Measurements from ENCODE around the gene TTYH3. TPM values are rescaled to one million over a fixed set of nuclear protein-coding genes. Genes with fewer than 3 reads are reported as not detected.

The TTYH3 gene
- total and polyA plus RNA-seq, 7 experiments from 2014 or later = 0.53 to 115 (median 18.1) TPM

DNA sequence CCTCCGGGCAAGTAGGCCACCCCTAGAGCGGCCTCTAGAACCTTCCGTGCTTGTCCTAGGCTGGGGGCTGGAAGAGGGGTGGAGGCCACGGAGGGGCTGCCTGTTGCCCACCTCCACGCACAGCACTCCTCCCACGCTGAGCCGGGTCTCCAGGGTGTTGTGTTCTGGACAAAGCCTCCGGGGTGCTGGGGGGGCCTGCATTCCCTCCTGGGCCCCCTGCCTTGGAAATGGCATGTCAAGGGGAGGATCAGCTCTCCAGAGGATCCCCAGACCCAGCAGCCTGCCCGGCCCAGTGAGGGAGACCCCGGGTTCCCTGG, 8.1 kb upstream of the TTYH3 start:
- no peak overlapping the region for H3K4me3 ChIP-seq (ENCODE audit: low read length)
- no peaks in the 10 kb centered on the region for H3K27me3 ChIP-seq (ENCODE audit: control insufficient read depth in 2 of 2, insufficient read depth in 2 of 2, low read length in 2 of 2)
- no peaks in the 10 kb centered on the region for H3K4me1 ChIP-seq (ENCODE audit: control insufficient read depth in 2 of 2, insufficient read depth in 2 of 2, low read length in 2 of 2)
- H3K27me3 Mint-ChIP-seq = peaks cover 0 to 1% (median 0%) of the 10 kb centered on the region in 5 donors
- CTCF ChIA-PET = no interaction called here
- no peak overlapping the region for H3K4me3 Mint-ChIP-seq
- no peak overlapping the region for H3K27ac Mint-ChIP-seq
- H3K9me3 Mint-ChIP-seq = no peaks in the 10 kb centered on the region
- intact Hi-C loops (cut with micrococcal nuclease) = no loop called here
- POLR2A ChIA-PET = no interaction called here
- H3K27ac ChIP-seq (ENCODE audit: low read depth, low read length) = no peak overlapping the region
- no peak for DNase-seq
- H3K36me3 Mint-ChIP-seq = no peaks in the 10 kb centered on the region
- ATAC-seq = no peak
- peaks cover 0 to 6% (median 0%) of the 10 kb centered on the region in 7 donors for H3K4me1 Mint-ChIP-seq
- H3K9me3 ChIP-seq (ENCODE audit: control insufficient read depth in 2 of 3, low read length in 3 of 3) = no peaks in the 10 kb centered on the region
- H3K36me3 ChIP-seq (ENCODE audit: control insufficient read depth in 2 of 3, insufficient read depth in 3 of 3, low read length in 3 of 3) = no peaks in the 10 kb centered on the region

DNA sequence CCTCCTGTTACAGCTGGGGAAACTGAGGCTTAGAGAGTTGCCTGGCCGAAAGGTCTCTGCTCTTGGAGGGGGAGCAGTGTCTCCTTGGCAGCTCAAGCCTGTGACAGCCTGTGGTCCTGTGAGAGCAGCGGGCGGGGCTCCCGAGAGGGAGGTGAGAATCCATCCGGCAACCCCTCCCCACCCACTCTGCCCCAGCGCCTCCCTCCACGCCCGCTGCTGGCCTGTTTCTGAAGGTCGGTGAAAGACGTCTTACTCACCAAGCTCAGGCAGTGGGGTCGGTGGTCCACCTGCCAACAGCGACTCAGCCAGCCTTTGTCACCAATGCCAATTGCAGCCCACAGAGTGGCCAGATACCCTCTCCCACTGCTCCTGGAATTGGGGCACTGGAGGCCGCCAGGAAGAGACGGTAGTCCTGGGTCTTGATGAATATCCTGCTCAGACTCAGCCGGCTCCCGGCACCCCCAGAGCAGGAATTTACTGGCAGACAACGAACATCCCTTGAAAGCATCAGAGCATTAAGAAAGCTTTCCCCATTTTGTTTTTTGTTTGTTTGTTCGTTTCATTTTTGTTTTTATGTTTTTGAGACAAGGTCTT, 7.4 kb upstream of the TTYH3 start:
- DNase-seq = no peak
- Histone ChIP-seq H3K27ac (ENCODE audit: low read depth, low read length) (no peak overlapping the region), H3K36me3 (ENCODE audit: control insufficient read depth in 2 of 3, insufficient read depth in 3 of 3, low read length in 3 of 3) (no peaks in the 10 kb centered on the region), H3K4me1 (ENCODE audit: control insufficient read depth in 2 of 2, insufficient read depth in 2 of 2, low read length in 2 of 2) (no peaks in the 10 kb centered on the region), H3K9me3 (ENCODE audit: control insufficient read depth in 2 of 3, low read length in 3 of 3) (no peaks in the 10 kb centered on the region), H3K27me3 (ENCODE audit: control insufficient read depth in 2 of 2, insufficient read depth in 2 of 2, low read length in 2 of 2) (no peaks in the 10 kb centered on the region), H3K4me3 (ENCODE audit: low read length) (no peak overlapping the region)
- H3K27me3 Mint-ChIP-seq = peaks cover 0 to 4% (median 0%) of the 10 kb centered on the region in 5 donors
- H3K4me1 Mint-ChIP-seq = peaks cover 0 to 6% (median 0%) of the 10 kb centered on the region in 7 donors
- CTCF ChIA-PET = no interaction called here
- intact Hi-C loops (cut with micrococcal nuclease) = no loop called here
- H3K9me3 Mint-ChIP-seq = no peaks in the 10 kb centered on the region
- no peaks in the 10 kb centered on the region for H3K36me3 Mint-ChIP-seq
- no peak for ATAC-seq
- H3K4me3 Mint-ChIP-seq = no peak overlapping the region
- H3K27ac Mint-ChIP-seq = no peak overlapping the region
- POLR2A ChIA-PET = interaction anchor here (0.8 kb wide), 1 partner anchor 9 kb away, joined by 6 read pairs; no protein-coding TSS in a partner anchor

DNA sequence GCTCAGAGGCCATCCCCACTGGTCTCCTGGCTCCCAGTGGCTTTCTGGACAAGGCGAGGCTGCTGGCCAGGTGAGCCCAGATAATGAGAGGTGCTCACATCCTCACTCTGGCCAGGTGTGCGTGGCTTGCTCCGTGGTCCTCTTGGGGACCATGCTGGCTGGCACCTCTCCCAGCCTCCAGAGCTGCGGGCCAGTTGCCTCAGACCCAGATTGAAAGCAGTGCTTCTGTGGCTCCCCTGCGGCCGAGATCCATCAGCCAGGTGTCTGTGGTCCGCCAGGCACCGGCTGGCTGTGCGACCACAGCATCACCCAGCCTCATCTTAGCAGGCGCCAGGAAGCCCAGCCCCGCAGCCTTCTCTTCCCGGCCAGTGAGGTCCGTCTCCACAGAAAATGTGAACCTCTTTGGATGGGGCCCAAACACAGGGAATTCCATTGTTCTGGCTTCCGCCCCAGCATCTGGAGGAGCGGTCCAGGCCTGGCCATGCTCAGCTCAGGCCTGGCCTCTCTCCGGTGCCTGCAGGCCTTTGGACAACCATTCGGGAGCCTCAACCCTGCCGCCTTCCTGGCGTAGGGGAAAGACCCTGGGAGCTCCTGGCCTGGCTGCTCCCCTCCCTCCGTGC, 5.2 kb upstream of the TTYH3 start:
- Histone ChIP-seq H3K4me1 (ENCODE audit: control insufficient read depth in 2 of 2, insufficient read depth in 2 of 2, low read length in 2 of 2) (peaks cover 0 to 3% of the 10 kb centered on the region in 2 donors), H3K27me3 (ENCODE audit: control insufficient read depth in 2 of 2, insufficient read depth in 2 of 2, low read length in 2 of 2) (no peaks in the 10 kb centered on the region), H3K9me3 (ENCODE audit: control insufficient read depth in 2 of 3, low read length in 3 of 3) (no peaks in the 10 kb centered on the region), H3K27ac (ENCODE audit: low read depth, low read length) (no peak overlapping the region), H3K4me3 (ENCODE audit: low read length) (no peak overlapping the region), H3K36me3 (ENCODE audit: control insufficient read depth in 2 of 3, insufficient read depth in 3 of 3, low read length in 3 of 3) (no peaks in the 10 kb centered on the region)
- ChIA-PET CTCF (no interaction called here), POLR2A (no interaction called here)
- no peak for DNase-seq
- no peak overlapping the region for H3K4me3 Mint-ChIP-seq
- H3K27ac Mint-ChIP-seq = no peak overlapping the region
- H3K4me1 Mint-ChIP-seq = peaks cover 0 to 8% (median 3%) of the 10 kb centered on the region in 7 donors
- H3K36me3 Mint-ChIP-seq = no peaks in the 10 kb centered on the region
- intact Hi-C loops (cut with micrococcal nuclease) = no loop called here
- H3K9me3 Mint-ChIP-seq = no peaks in the 10 kb centered on the region
- H3K27me3 Mint-ChIP-seq = peaks cover 0 to 4% (median 0%) of the 10 kb centered on the region in 5 donors
- ATAC-seq = no peak

DNA sequence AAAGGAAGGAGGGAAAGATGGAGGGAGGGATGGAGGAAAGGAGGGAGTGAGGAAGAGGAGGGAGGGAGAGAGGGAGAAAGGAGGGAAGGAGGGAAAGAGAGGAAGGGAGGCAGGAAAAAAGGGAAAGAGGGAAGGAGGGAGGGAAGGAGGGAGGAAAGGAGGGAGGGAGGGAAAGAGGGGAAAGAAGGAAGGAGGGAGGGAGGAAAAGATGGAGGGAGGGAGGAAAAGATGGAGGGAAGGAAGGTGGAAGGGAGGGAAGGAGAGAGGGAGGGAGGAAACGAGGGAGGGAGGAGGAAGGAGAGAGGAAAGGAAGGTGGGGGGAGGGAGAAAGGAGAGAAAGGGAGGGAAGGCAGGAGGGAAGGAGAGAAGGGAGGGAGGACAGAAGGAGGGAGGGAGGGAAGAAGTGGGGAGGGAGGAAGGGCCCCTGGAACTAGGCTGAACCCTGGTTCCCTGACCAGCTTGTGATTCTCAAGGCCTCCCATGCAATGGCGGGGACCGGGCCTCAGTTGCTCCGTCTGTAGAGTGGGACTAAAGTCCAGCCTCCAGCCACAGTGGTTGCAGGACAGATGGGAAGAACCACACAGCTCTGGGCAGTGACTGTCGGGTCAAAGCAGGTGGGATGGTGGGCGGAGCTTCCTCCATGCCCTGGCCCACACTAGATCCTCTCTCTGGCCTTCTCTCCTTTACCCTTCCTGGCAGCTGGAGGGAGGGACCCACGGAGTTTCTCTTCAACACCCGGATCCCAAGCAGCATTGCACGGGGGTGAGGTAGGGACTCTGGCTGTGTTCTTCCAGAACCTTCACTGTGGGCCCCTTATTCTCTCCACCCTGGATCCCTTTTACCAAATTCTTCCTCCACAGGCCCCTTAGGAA, 4.3 kb upstream of the TTYH3 start:
- Mint-ChIP-seq H3K4me3 (no peak overlapping the region), H3K36me3 (no peaks in the 10 kb centered on the region), H3K4me1 (peaks cover 0 to 8% (median 3%) of the 10 kb centered on the region in 7 donors), H3K27me3 (peaks cover 0 to 4% (median 0%) of the 10 kb centered on the region in 5 donors), H3K9me3 (no peaks in the 10 kb centered on the region), H3K27ac (no peak overlapping the region)
- DNase-seq = no peak
- Histone ChIP-seq H3K27ac (ENCODE audit: low read depth, low read length) (no peak overlapping the region), H3K27me3 (ENCODE audit: control insufficient read depth in 2 of 2, insufficient read depth in 2 of 2, low read length in 2 of 2) (no peaks in the 10 kb centered on the region), H3K36me3 (ENCODE audit: control insufficient read depth in 2 of 3, insufficient read depth in 3 of 3, low read length in 3 of 3) (peaks cover 0 to 5% (median 0%) of the 10 kb centered on the region in 3 experiments), H3K4me3 (ENCODE audit: low read length) (no peak overlapping the region), H3K4me1 (ENCODE audit: control insufficient read depth in 2 of 2, insufficient read depth in 2 of 2, low read length in 2 of 2) (peaks cover 3% of the 10 kb centered on the region in 2 donors), H3K9me3 (ENCODE audit: control insufficient read depth in 2 of 3, low read length in 3 of 3) (no peaks in the 10 kb centered on the region)
- ChIA-PET CTCF (no interaction called here), POLR2A (no interaction called here)
- intact Hi-C loops (cut with micrococcal nuclease) = no loop called here
- no peak for ATAC-seq

GRCh38 chr7:2628130-2628482, 3.7 kb upstream of the TTYH3 start:
- Mint-ChIP-seq H3K27me3 (peaks cover 0 to 4% (median 0%) of the 10 kb centered on the region in 5 donors), H3K9me3 (no peaks in the 10 kb centered on the region), H3K4me3 (no peak overlapping the region), H3K36me3 (no peaks in the 10 kb centered on the region), H3K4me1 (peaks cover 0 to 8% (median 4%) of the 10 kb centered on the region in 7 donors), H3K27ac (no peak overlapping the region)
- ATAC-seq = no peak
- no peak for DNase-seq
- H3K9me3 ChIP-seq (ENCODE audit: control insufficient read depth in 2 of 3, low read length in 3 of 3) = no peaks in the 10 kb centered on the region
- peaks cover 0 to 5% (median 0%) of the 10 kb centered on the region in 3 experiments for H3K36me3 ChIP-seq (ENCODE audit: control insufficient read depth in 2 of 3, insufficient read depth in 3 of 3, low read length in 3 of 3)
- ChIA-PET CTCF (no interaction called here), POLR2A (no interaction called here)
- H3K4me3 ChIP-seq (ENCODE audit: low read length) = no peak overlapping the region
- no peak overlapping the region for H3K27ac ChIP-seq (ENCODE audit: low read depth, low read length)
- intact Hi-C loops (cut with micrococcal nuclease) = no loop called here
- peaks cover 3 to 9% of the 10 kb centered on the region in 2 donors for H3K4me1 ChIP-seq (ENCODE audit: control insufficient read depth in 2 of 2, insufficient read depth in 2 of 2, low read length in 2 of 2)
- no peaks in the 10 kb centered on the region for H3K27me3 ChIP-seq (ENCODE audit: control insufficient read depth in 2 of 2, insufficient read depth in 2 of 2, low read length in 2 of 2)

- H3K27ac Mint-ChIP-seq = no peak overlapping the region
- CTCF ChIA-PET = no interaction called here
- H3K4me1 Mint-ChIP-seq = peaks cover 0 to 13% (median 9%) of the 10 kb centered on the region in 7 donors
- no peak overlapping the region for H3K4me3 Mint-ChIP-seq
- Histone ChIP-seq H3K27ac (ENCODE audit: low read depth, low read length) (no peak overlapping the region), H3K36me3 (ENCODE audit: control insufficient read depth in 2 of 3, insufficient read depth in 3 of 3, low read length in 3 of 3) (peaks cover 0 to 5% (median 0%) of the 10 kb centered on the region in 3 experiments), H3K9me3 (ENCODE audit: control insufficient read depth in 2 of 3, low read length in 3 of 3) (no peaks in the 10 kb centered on the region), H3K4me3 (ENCODE audit: low read length) (no peak overlapping the region), H3K27me3 (ENCODE audit: control insufficient read depth in 2 of 2, insufficient read depth in 2 of 2, low read length in 2 of 2) (no peaks in the 10 kb centered on the region), H3K4me1 (ENCODE audit: control insufficient read depth in 2 of 2, insufficient read depth in 2 of 2, low read length in 2 of 2) (peaks cover 3 to 16% of the 10 kb centered on the region in 2 donors)
- intact Hi-C loops (cut with micrococcal nuclease) = no loop called here
- POLR2A ChIA-PET = no interaction called here
- no peak for ATAC-seq
- no peaks in the 10 kb centered on the region for H3K9me3 Mint-ChIP-seq
- no peaks in the 10 kb centered on the region for H3K36me3 Mint-ChIP-seq
- H3K27me3 Mint-ChIP-seq = peaks cover 0 to 4% (median 0%) of the 10 kb centered on the region in 5 donors
- no peak for DNase-seq
These were observed 2.9 kb upstream of the TTYH3 start for GRCh38 chr7:2628891-2629290.

All from naive thymus-derived CD4-positive, alpha-beta T cell (primary cell).